PFSK-1 (cell line): Measurements from ENCODE around the gene RBM17.

Experiments used
- FOXP2 ChIP-seq: optimal IDR thresholded peaks from 2 replicates; pipeline ENCODE3; 2011; ENCODE audit warnings: borderline replicate concordance, control low read depth, inconsistent platforms; ENCODE audit not compliant: insufficient read depth; ENCODE audit errors: extremely low read length, extremely low read depth
- POLR2AphosphoS5 ChIP-seq: IDR thresholded peaks from 2 replicates; pipeline ENCODE4 v1.6.1; 2012; ENCODE audit warnings: low read depth, mild to moderate bottlenecking, control low read depth, low read length, moderate library complexity
- REST ChIP-seq, 2 experiments: IDR thresholded peaks; 2 replicates each; pipeline versions ENCODE4 v1.6.1 to v1.8.0; 2011 to 2012; ENCODE audit warnings: low read depth in 2 of 2, low read length in 2 of 2, control low read depth in 1 of 2, inconsistent platforms in 1 of 2, mild to moderate bottlenecking in 1 of 2, moderate library complexity in 1 of 2; ENCODE audit not compliant: insufficient read depth in 1 of 2
- SIN3A ChIP-seq: IDR thresholded peaks from 2 replicates; pipeline ENCODE4 v1.6.1; 2012; ENCODE audit warnings: mild to moderate bottlenecking, low read length, moderate library complexity, borderline replicate concordance; ENCODE audit not compliant: insufficient read depth
- TAF1 ChIP-seq: IDR thresholded peaks from 2 replicates; pipeline ENCODE4 v1.6.1; 2012; ENCODE audit warnings: low read length, control low read depth, borderline replicate concordance; ENCODE audit not compliant: insufficient read depth

Gene RBM17

GRCh38 chr10:6108072-6108471 lies 19.2 kb downstream of the RBM17 start:
- TF ChIP-seq FOXP2 (no peak), REST (IDR thresholded peaks at IDR 0.05; ENCODE audit: insufficient read depth in 1 of 2, low read depth in 2 of 2, low read length in 2 of 2) (no peak), POLR2AphosphoS5 (no peak), TAF1 (no peak), SIN3A (no peak)

- TF ChIP-seq FOXP2 = no peak
- no peak for TF ChIP-seq POLR2AphosphoS5
- no peak for TF ChIP-seq SIN3A
- TF ChIP-seq TAF1 = no peak
- TF ChIP-seq REST (IDR thresholded peaks at IDR 0.05; ENCODE audit: insufficient read depth in 1 of 2, low read depth in 2 of 2, low read length in 2 of 2) = no peak
These were observed 20.0 kb downstream of the RBM17 start for GRCh38 chr10:6108631-6109443.

DNA sequence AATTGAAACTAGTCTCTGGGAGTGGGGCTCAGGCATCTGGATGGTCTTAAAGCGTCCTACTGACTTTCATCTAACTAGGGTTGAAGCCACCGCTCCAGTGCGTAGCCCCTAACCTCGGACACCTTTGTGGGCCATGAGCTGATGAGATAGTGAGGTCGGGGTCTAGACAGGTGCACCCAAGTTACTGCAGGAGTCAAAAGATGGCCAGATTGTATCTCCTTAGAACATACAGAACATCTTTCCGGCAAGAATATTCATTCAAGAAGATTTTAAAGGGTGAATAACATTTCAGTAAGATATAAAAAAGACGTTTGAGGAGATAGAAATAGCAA lies 20.6 kb downstream of the RBM17 start:
- TF ChIP-seq REST (IDR thresholded peaks at IDR 0.05; ENCODE audit: insufficient read depth in 1 of 2, low read depth in 2 of 2, low read length in 2 of 2) (no peak), TAF1 (no peak), SIN3A (no peak), FOXP2 (no peak), POLR2AphosphoS5 (no peak)

GRCh38 chr10:6110136-6110535 lies 21.3 kb downstream of the RBM17 start:
- no peak for TF ChIP-seq SIN3A
- TF ChIP-seq REST (IDR thresholded peaks at IDR 0.05; ENCODE audit: insufficient read depth in 1 of 2, low read depth in 2 of 2, low read length in 2 of 2) = no peak
- no peak for TF ChIP-seq POLR2AphosphoS5
- no peak for TF ChIP-seq FOXP2
- no peak for TF ChIP-seq TAF1
